HTERT RPE-1 (cell line): ENCODE measurements around the gene SYNPO2.
"Not testable (repeated sequence)": the region's sequence is repeated elsewhere in the genome, so short reads cannot be mapped to it uniquely, and the experiment has no call there.

Experiments
- in situ Hi-C: fragments of 300-500 bp; cut with MboI; formaldehyde crosslinking; loops from 4 replicates; pipeline ENCODE4 v1.14.3; 2020; ENCODE audit warnings: low sequenced_read_pairs

The SYNPO2 gene

DNA sequence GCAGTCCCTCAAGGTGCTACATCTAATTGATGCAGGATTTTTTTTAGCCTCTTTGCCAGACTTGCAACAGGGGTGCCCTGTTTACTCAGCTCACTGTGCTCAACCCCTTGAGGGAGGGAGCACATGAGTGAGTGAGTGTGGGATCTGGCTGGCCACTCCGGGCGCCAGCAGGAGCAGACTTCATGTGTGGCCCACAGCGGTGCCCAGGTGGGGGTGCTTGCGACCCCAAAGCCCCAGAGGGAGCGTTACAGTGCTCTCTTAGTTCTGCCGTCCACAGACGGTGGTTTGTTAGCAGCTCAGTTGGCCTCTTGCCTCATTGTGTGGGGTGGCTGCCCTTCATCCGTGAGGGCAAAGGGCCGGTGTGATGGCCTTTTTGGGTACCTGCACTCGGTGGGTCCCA is 165.3 kb downstream of the SYNPO2 start:
- in situ Hi-C loops: no loop called here

DNA sequence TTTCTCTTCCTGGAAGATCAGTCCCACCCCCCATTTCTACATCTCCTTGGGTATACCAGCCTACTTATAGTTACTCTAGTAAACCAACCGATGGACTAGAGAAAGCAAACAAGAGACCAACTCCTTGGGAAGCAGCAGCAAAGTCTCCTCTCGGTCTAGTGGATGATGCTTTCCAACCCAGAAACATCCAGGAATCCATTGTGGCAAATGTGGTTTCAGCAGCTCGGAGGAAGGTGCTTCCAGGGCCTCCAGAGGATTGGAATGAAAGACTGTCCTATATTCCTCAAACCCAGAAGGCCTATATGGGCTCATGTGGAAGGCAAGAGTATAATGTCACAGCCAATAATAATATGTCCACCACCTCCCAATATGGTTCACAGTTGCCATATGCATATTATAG is 168.8 kb downstream of the SYNPO2 start:
- in situ Hi-C loops: no loop called here

- in situ Hi-C loops: no loop called here
Measured at GRCh38 chr4:119059221-119059620, 170.6 kb downstream of the SYNPO2 start.

DNA sequence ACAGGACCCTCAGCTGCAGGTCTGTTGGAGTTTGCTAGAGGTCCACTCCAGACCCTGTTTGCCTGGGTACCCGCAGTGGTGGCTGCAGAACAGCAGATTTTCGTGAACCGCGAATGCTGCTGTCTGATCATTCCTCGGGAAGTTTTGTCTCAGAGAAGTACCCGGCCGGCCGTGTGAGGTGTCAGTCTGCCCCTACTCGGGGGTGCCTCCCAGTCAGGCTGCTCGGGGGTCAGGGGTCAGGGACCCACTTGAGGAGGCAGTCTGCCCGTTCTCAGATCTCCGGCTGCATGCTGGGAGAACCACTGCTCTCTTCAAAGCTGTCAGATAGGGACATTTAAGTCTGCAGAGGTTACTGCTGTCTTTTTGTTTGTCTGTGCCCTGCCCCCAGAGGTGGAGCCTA is 178.5 kb downstream of the SYNPO2 start:
- in situ Hi-C loops: not testable (repeated sequence)

GRCh38 chr4:119067670-119068360 is 179.2 kb downstream of the SYNPO2 start:
- in situ Hi-C loops: not testable (repeated sequence)

- in situ Hi-C loops: no loop called here
Measured at GRCh38 chr4:119068529-119068962, 179.9 kb downstream of the SYNPO2 start.

- in situ Hi-C loops: no loop called here
Measured at GRCh38 chr4:119070301-119070700, 181.6 kb downstream of the SYNPO2 start.

DNA sequence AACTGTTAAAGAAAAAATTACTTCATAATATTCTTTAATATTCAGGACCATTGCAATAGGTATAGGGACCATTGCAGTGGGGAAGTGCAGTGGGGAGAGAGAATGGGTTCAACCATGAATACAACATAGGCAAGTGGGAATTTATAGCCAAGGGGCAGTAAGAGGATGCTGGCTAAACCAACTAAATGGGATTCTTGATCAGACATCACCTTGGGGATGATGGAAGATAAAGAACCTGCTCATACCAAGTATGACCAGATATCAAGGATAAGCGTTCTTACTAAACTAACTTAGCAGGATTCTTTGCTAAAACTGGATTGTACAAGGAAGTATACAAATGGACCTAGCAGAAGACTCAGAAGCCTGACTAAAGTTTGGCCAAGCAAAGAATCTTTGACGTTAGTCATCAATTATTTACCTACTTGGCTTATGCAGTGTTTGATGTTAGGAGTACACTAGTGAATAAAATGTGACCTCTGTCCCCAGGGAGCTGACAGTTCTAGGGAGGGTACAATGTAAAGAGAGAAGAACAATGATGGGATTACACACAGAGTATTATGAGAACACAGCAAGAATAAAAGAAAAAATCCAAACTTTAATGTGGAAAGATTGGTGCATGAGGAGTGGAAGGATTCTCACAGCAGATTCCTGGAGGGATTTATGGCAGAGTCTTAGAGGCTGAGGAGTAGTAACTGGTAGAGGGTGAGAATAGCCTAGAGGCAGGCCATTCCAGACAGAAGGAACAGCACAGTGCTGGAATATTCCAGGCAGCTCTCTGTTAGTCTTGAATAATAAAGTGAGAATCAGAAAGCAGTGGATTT is 192.3 kb downstream of the SYNPO2 start:
- in situ Hi-C loops: no loop called here

DNA sequence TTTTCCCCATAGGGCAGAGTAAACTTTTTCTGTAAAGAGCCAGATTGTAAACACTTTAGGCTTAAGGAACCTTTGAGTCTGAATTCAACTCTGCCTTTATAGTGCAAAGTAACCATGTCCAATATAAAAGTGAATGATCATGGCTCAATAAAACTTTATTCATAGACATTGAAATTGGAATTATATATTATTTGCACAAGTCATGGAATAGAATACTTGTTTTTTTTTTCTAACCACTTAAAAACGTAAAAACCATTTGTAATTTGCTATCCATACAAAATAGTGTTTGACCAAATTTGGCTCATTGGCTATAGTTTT is 192.8 kb downstream of the SYNPO2 start:
- in situ Hi-C loops: no loop called here

- in situ Hi-C loops: no loop called here
Measured at GRCh38 chr4:119081943-119082342, 193.3 kb downstream of the SYNPO2 start.

GRCh38 chr4:119082661-119083060 is 194.0 kb downstream of the SYNPO2 start:
- in situ Hi-C loops: no loop called here

DNA sequence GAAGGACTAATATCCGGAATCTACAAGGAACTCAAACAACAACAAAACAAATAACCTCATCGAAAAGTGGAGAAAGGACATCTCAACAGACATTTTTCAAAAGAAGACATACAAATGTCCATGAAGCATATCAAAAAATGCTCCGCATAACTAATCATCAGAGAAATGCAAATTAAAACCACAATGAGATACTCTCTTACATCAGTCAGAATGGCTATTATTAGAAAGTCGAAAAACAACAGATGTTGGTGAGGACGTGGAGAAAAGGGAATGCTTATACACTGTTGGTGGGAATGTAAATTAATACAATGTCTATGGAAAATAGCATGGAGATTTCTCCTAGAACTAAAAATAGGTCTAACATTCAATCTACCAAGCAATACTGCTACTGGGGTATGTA is 195.9 kb downstream of the SYNPO2 start:
- in situ Hi-C loops: no loop called here

GRCh38 chr4:119087121-119087520 is 198.5 kb downstream of the SYNPO2 start:
- in situ Hi-C loops: no loop called here

GRCh38 chr4:119087656-119088055 is 199.0 kb downstream of the SYNPO2 start:
- in situ Hi-C loops: no loop called here

GRCh38 chr4:119093042-119093827 is 204.6 kb downstream of the SYNPO2 start:
- in situ Hi-C loops: no loop called here

- in situ Hi-C loops: no loop called here
Measured at GRCh38 chr4:119097282-119097900, 208.7 kb downstream of the SYNPO2 start.

DNA sequence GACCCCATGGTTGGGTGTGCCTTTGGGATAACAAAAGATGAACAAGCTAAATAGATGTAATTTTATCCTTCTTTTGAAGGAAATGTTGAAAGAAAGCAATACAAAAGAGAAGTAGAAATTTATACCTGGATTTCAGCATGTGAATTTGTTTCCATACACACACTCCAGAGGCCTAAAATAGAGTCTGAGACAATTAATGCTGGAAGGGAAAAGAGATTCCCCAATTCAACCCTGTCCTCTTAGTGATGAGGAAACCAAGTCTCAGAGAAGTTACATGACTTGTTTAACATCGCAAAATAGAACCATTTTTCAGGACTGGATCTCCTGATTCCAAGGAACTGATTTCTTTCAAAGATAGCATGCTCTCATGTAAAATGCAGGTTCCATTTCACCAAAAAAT is 209.7 kb downstream of the SYNPO2 start:
- in situ Hi-C loops: no loop called here

GRCh38 chr4:119099227-119099810 is 210.7 kb downstream of the SYNPO2 start:
- in situ Hi-C loops: no loop called here

DNA sequence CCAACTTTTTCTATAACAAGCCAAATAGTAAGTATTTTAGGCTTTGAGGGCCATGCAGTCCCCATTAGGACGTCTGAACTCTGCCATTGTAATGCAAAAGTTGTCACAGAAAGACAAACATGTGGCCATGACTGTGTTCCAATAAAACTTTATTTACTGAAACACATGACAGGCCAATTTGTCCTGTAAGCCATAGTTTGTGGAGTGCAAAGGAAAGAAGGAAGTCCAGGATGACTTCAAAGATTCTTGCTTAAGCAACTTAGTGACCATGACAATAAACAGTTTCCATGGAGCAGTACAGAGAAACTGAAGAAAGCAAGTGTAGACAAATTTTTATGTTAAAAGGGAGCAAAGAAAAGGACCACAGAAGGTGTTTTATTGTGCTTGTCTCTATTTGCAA is 212.0 kb downstream of the SYNPO2 start:
- in situ Hi-C loops: no loop called here

DNA sequence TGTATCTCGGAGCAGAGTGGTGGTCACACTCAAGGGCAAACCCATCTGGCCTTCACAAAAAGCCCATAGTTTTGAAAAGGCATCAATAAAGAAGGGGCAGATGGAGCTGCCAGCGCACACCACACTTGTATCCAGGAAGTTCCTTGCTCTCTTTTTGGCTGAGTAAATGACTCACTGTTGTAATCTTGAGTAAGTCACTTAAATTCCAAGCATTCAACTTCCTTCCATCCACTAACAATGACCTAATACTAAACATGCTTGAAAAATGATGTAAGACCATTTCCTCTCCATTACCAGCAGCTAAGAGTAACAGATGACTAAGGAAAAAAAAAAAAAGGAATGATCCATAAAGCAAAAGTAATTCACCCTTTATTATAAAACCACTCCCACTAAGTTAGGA is 214.6 kb downstream of the SYNPO2 start:
- in situ Hi-C loops: no loop called here
